GM21717 (cell line): Measurements from ENCODE around the gene CILP.

Source experiments
- ATAC-seq: cut with Tn5 transposase; IDR thresholded peaks from one replicate; pipeline ENCODE4 v1.9.1; 2021; ENCODE audit warnings: mild to moderate bottlenecking, moderate library complexity; ENCODE audit not compliant: unreplicated experiment

The CILP gene

GRCh38 chr15:65147902-65148301 is 63.4 kb downstream of the CILP start:
- ATAC-seq = no peak

- ATAC-seq = no peak
Observed at GRCh38 chr15:65146438-65146837, 64.8 kb downstream of the CILP start.
